Uterus (tissue), 2 donors: ENCODE results near the gene SMARCA5.

Source experiments
- CTCF ChIP-seq, 4 experiments: fragments of 200-600 bp in 2 of 4; fragments of 450-650 bp in 2 of 4; sonication (generic) in 2 of 4; IDR thresholded peaks; one replicate each; pipeline ENCODE4 v1.5.1; 2016 to 2019; ENCODE audit warnings: antibody characterized with exemption in 4 of 4, mild to moderate bottlenecking in 2 of 4, moderate library complexity in 1 of 4
- POLR2A ChIP-seq, 2 donors: fragments of 450-650 bp; IDR thresholded peaks; one replicate each; pipeline ENCODE4 v1.6.1; 2016; ENCODE audit warnings: antibody characterized with exemption in 2 of 2, mild to moderate bottlenecking in 1 of 2, moderate library complexity in 1 of 2

- TF ChIP-seq POLR2A (IDR thresholded peaks at IDR 0.05): no peak
- no peak for TF ChIP-seq CTCF (IDR thresholded peaks at IDR 0.05)
These were observed 51.0 kb downstream of the SMARCA5 start for GRCh38 chr4:143564472-143564871.
